C4-2B (cell line): ENCODE results near the gene KLHL42.
"Not testable (repeated sequence)": the region's sequence is repeated elsewhere in the genome, so short reads cannot be mapped to it uniquely, and the experiment has no call there.

ENCODE experiments used
- H3K27ac ChIP-seq: fragments of 450-650 bp; 2 replicates; pipeline ENCODE4 v1.5.1; 2017
- ZFX ChIP-seq: fragments of 450-650 bp; IDR thresholded peaks from 2 replicates; pipeline ENCODE4 v1.6.1; 2017
- TF ChIP-seq, protein P1 (sequence below): fragments of 450-650 bp; conservative IDR thresholded peaks from 2 replicates; pipeline ENCODE4 v1.5.1; 2017; ENCODE audit warnings: mild to moderate bottlenecking

Gene KLHL42

DNA sequence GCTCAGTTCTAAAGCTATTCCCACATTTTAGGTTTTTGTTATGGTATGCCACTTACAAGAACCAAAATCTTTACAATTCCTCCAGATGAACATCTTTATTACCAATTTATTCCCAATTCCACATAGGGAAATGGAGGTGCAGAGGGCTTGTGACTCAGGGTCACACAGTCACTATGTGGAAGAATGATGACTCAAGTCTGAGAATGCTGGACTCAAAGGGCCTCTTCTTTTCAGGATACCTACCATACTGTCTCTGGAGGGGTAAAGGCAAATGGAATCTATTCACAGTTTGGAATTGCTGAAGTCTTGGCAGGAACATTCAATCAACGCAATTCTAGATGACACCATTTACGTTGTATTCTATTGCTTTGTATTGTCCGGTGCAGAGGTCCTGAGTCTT, 48.2 kb downstream of the KLHL42 start:
- TF ChIP-seq ZFX: no peak
- H3K27ac ChIP-seq: no peak overlapping the region

GRCh38 chr12:27838543-27839185, 58.6 kb downstream of the KLHL42 start:
- no peak for TF ChIP-seq ZFX
- TF ChIP-seq, protein P1, sequence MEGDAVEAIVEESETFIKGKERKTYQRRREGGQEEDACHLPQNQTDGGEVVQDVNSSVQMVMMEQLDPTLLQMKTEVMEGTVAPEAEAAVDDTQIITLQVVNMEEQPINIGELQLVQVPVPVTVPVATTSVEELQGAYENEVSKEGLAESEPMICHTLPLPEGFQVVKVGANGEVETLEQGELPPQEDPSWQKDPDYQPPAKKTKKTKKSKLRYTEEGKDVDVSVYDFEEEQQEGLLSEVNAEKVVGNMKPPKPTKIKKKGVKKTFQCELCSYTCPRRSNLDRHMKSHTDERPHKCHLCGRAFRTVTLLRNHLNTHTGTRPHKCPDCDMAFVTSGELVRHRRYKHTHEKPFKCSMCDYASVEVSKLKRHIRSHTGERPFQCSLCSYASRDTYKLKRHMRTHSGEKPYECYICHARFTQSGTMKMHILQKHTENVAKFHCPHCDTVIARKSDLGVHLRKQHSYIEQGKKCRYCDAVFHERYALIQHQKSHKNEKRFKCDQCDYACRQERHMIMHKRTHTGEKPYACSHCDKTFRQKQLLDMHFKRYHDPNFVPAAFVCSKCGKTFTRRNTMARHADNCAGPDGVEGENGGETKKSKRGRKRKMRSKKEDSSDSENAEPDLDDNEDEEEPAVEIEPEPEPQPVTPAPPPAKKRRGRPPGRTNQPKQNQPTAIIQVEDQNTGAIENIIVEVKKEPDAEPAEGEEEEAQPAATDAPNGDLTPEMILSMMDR: no peak
- no peak overlapping the region for H3K27ac ChIP-seq

GRCh38 chr12:27840229-27840999, 60.4 kb downstream of the KLHL42 start:
- TF ChIP-seq ZFX: no peak
- TF ChIP-seq, protein P1: peak; percentile 84
- no peak overlapping the region for H3K27ac ChIP-seq

- no peak overlapping the region for H3K27ac ChIP-seq
- no peak for TF ChIP-seq ZFX
- TF ChIP-seq, protein P1: no peak
These were observed 61.4 kb downstream of the KLHL42 start for GRCh38 chr12:27841392-27841882.

DNA sequence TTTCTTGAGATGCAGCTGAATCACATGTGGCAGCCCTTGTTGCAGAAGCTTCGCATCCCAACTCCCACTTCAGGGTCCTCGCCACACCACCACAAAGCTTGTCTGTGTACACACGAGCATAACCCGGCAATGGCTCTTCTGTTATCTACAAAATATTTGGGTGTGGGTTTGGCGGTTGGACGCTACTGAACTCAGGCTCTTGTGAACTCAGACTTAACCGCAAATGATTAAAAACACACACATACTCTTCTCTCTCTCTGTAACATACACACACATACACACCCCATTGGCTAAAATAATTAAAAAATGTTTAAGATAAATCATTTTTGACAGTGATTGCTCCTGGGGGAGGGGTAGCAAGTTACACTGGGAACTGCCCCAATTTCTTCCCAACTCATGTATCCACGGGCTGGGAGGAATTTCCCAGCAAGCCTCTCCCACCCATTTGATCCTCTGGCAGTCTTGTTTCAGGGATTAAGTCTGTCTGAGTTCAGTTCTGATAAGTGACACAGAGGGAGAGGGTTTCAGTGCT, 63.7 kb downstream of the KLHL42 start:
- no peak overlapping the region for H3K27ac ChIP-seq
- no peak for TF ChIP-seq ZFX
- TF ChIP-seq, protein P1: no peak

GRCh38 chr12:27844366-27845090, 64.5 kb downstream of the KLHL42 start:
- TF ChIP-seq, protein P1: no peak
- no peak for TF ChIP-seq ZFX
- H3K27ac ChIP-seq: no peak overlapping the region

DNA sequence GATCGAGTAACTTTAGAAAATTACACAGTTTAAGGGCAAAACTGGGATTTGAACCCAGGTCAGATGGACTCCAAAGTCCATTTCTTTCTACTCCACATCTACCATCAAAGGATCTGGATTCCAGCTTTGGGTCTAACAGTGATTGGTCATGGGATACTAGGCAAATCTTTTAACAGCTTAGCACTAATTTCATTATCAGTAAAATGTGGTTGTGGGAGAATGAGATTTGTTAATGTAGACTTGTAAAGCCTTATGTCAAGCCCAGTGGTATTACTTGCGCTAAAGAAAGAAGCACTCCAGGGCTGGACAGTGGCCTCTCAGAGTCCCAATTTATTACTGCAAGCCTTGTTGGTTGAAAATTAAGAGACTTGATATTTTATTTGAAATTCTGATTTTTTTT, 65.2 kb downstream of the KLHL42 start:
- no peak overlapping the region for H3K27ac ChIP-seq
- TF ChIP-seq, protein P1: no peak
- no peak for TF ChIP-seq ZFX

- not testable (repeated sequence) for H3K27ac ChIP-seq
These were observed 65.7 kb downstream of the KLHL42 start for GRCh38 chr12:27845706-27846105.

DNA sequence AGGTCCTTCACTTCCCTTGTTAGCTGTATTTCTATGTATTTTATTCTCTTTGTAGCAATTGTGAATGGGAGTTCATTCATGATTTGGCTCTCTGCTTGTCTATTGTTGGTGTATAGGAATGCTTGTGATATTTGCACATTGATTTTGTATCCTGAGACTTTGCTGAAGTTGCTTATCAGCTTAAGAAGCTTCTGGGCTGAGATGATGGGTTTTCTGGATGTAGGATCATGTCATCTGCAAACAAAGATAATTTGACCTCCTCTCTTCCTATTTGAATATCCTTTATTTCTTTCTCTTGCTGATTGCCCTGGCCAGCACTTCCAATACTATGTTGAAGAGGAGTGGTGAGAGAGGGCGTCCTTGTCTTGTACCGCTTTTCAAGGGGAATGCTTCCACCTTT, 67.3 kb downstream of the KLHL42 start:
- not testable (repeated sequence) for H3K27ac ChIP-seq
